ENCODE data around the gene HES5. TPM values are rescaled to one million over a fixed set of nuclear protein-coding genes. Genes with fewer than 3 reads are reported as not detected.

HES5 gene
- total and polyA plus RNA-seq, 8 donors: 0.07 to 0.25 (median 0.15) TPM; not detected in 4

GRCh38 chr1:2501041-2501819 is 28.8 kb downstream of the HES5 start:
- no peak for TF ChIP-seq CTCF (IDR thresholded peaks at IDR 0.05)
- FAIRE-seq: no peak
- WGBS, 2 donors: 59 to 64% methylated on average over 28 of the region's 28 CpGs

DNA sequence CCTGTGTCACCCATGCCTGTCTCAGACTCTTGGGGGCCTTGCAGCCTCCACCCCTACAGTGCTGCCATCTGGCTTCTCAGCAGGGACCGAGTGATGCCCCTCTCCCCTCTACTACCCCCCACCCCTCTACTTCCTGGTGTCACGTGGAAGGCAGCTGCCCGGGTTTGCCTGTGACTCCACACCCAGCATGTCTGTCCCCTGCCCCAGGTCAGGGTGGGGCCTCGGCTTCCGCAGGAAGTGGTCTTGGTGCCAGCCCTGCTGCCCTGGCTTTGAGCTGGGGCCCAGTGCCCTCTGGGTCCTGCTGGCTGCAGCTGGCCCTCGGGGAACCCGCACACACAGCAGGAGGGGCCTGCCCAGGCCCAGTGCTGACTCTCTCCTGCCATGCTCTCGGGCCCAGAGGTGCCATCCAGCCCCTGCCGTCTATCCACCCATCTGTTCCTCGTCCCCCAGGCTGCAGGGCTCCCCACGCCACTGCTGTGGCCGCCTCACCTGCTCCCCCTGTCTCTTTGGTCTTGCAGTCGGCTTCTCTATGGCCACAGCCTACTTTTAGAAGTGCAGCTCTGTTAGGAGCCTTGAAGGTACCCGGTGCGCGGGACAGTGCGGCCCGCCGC is 30.0 kb downstream of the HES5 start:
- no peak for DNase-seq
- Histone ChIP-seq H3K4me3 (no peak overlapping the region), H3K27ac (no peak overlapping the region), H3K9me3 (no peaks in the 10 kb centered on the region), H3K4me1 (no peaks in the 10 kb centered on the region), H3K36me3 (no peaks in the 10 kb centered on the region), H3K27me3 (peaks cover 0 to 7% (median 0%) of the 10 kb centered on the region in 4 donors)
- 57 to 58% methylated on average over 19 of the region's 19 CpGs for WGBS, 2 donors
- no peak for TF ChIP-seq CTCF (IDR thresholded peaks at IDR 0.05)
- intact Hi-C loops (cut with DNase I): no loop called here
- no peak for FAIRE-seq
- no peak for ATAC-seq

More at GRCh38 chr1:2501041-2501819, 28.8 kb downstream of the HES5 start:
- H3K27ac ChIP-seq: no peak overlapping the region
- no peaks in the 10 kb centered on the region for H3K9me3 ChIP-seq
- DNase-seq (no peak), ATAC-seq (no peak)
- no peak overlapping the region for H3K4me3 ChIP-seq
- intact Hi-C loops (cut with DNase I): no loop called here
- no peaks in the 10 kb centered on the region for H3K4me1 ChIP-seq
- peaks cover 0 to 7% (median 0%) of the 10 kb centered on the region in 4 donors for H3K27me3 ChIP-seq
- H3K36me3 ChIP-seq: no peaks in the 10 kb centered on the region

- intact Hi-C loops (cut with DNase I): no loop called here
- Histone ChIP-seq H3K4me1 (no peaks in the 10 kb centered on the region), H3K9me3 (no peaks in the 10 kb centered on the region), H3K27ac (no peak overlapping the region), H3K36me3 (no peaks in the 10 kb centered on the region), H3K27me3 (peaks cover 0 to 4% (median 0%) of the 10 kb centered on the region in 4 donors), H3K4me3 (no peak overlapping the region)
- DNase-seq (no peak), FAIRE-seq (no peak), ATAC-seq (no peak)
- no peak for TF ChIP-seq CTCF (IDR thresholded peaks at IDR 0.05)
- WGBS, 2 donors: 46 to 49% methylated on average over 4 of the region's 4 CpGs
Measured at GRCh38 chr1:2499260-2499659, 30.8 kb downstream of the HES5 start.

DNA sequence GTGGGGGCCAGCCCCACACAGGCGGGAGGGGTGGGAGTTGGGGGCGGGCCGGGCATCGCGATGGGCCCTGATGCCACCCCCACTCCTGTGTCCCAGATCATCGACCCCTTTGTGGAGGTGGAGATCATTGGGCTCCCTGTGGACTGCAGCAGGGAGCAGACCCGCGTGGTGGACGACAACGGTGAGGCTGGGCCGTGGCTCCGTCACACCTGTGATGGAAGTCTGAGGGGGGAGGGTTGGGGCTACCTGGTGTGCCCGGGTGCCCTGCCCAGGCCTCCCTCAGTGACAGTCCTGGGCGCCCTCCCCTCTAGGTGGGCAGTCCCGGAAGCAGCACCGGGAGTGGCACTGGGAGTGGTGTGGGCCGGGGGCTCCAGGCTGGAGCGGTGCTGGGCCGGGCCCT is 31.4 kb downstream of the HES5 start:
- WGBS, 2 donors: 47 to 48% methylated on average over 19 of the region's 19 CpGs

More for the DNA sequence above, 31.4 kb downstream of the HES5 start:
- Histone ChIP-seq H3K4me3 (no peak overlapping the region), H3K9me3 (no peaks in the 10 kb centered on the region), H3K36me3 (no peaks in the 10 kb centered on the region), H3K27me3 (no peaks in the 10 kb centered on the region), H3K27ac (no peak overlapping the region), H3K4me1 (no peaks in the 10 kb centered on the region)
- ATAC-seq (no peak), DNase-seq (no peak), FAIRE-seq (no peak)
- TF ChIP-seq CTCF (IDR thresholded peaks at IDR 0.05): no peak
- intact Hi-C loops (cut with DNase I): no loop called here
